ENCODE data around the gene FAF1.

The FAF1 gene

GRCh38 chr1:50973875-50974617 lies 14.0 kb upstream of the FAF1 start:
- no peak for DNase-seq (ENCODE audit: low read depth)
- TF ChIP-seq CTCF (conservative IDR thresholded peaks at IDR 0.05; ENCODE audit: low read depth, low read length), result no peak
- H3K4me3 ChIP-seq (ENCODE audit: low read depth, low read length), result no peak overlapping the region

- no peak for DNase-seq (ENCODE audit: low read depth)
- no peak overlapping the region for H3K4me3 ChIP-seq (ENCODE audit: low read depth, low read length)
- TF ChIP-seq CTCF (conservative IDR thresholded peaks at IDR 0.05; ENCODE audit: low read depth, low read length), result no peak
Measured at GRCh38 chr1:50973255-50973654, 13.2 kb upstream of the FAF1 start.

DNA sequence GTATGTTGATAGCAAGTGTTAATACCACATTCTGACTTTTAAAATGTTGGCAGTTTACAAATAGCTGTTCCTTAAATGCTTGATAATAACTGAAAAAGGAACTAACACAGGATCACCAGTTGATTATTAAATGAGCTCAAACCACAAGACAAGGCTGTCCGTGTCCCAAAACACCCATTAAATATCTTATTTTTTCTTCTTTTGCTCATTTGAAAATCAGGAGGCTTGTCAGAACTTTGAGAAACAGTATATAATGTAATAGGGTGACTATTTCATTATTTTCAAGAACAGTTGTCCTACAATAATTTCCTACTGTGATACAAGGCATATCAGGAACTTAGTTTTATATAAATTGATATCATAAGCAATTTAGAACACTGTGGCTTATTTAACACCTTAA lies 12.7 kb upstream of the FAF1 start:
- no peak overlapping the region for H3K4me3 ChIP-seq (ENCODE audit: low read depth, low read length)
- no peak for DNase-seq (ENCODE audit: low read depth)
- TF ChIP-seq CTCF (conservative IDR thresholded peaks at IDR 0.05; ENCODE audit: low read depth, low read length), result no peak

- DNase-seq (ENCODE audit: low read depth), result no peak
- no peak overlapping the region for H3K4me3 ChIP-seq (ENCODE audit: low read depth, low read length)
- no peak for TF ChIP-seq CTCF (conservative IDR thresholded peaks at IDR 0.05; ENCODE audit: low read depth, low read length)
Measured at GRCh38 chr1:50971748-50972305, 11.8 kb upstream of the FAF1 start.

GRCh38 chr1:50970931-50971582 lies 11.0 kb upstream of the FAF1 start:
- peak overlapping the region; percentile 84 for H3K4me3 ChIP-seq (ENCODE audit: low read depth, low read length)
- no peak for DNase-seq (ENCODE audit: low read depth)
- no peak for TF ChIP-seq CTCF (conservative IDR thresholded peaks at IDR 0.05; ENCODE audit: low read depth, low read length)

GRCh38 chr1:50970509-50970887 lies 10.4 kb upstream of the FAF1 start:
- no peak for DNase-seq (ENCODE audit: low read depth)
- TF ChIP-seq CTCF (conservative IDR thresholded peaks at IDR 0.05; ENCODE audit: low read depth, low read length), result no peak

More at GRCh38 chr1:50970509-50970887, 10.4 kb upstream of the FAF1 start:
- peak overlapping the region; percentile 84 for H3K4me3 ChIP-seq (ENCODE audit: low read depth, low read length)
